ENCODE data around the gene PODXL2.
A peak's percentile ranks its signal among the peaks of the same experiment; 100 is the strongest.

Gene PODXL2

DNA sequence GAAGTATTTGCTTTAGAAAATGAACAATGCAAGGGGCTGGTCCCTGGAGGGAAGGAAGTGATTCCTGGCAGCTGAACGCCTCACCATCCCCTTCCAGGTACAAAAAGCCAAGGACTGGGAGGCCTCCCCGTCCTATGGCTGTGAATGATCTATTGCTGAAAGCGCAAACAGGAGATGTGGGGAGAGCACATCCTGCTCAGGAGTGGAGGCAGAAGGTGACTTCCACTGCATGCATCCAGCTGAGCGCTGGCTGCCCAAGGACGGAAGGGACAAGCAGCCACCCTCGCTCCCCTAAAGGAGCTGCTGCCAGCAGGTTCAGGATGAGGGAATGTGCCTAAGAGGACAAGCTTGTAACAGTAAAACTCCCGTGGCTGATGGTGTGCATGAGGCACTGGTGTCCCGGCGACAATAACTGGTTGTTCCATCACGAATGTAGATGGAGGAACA lies 85.2 kb downstream of the PODXL2 start:
- H3K27ac ChIP-seq, result peak overlapping the region in 4 of 21 experiments; percentile 17 to 80 (median 38)
- no peak overlapping the region for H3K4me3 ChIP-seq

DNA sequence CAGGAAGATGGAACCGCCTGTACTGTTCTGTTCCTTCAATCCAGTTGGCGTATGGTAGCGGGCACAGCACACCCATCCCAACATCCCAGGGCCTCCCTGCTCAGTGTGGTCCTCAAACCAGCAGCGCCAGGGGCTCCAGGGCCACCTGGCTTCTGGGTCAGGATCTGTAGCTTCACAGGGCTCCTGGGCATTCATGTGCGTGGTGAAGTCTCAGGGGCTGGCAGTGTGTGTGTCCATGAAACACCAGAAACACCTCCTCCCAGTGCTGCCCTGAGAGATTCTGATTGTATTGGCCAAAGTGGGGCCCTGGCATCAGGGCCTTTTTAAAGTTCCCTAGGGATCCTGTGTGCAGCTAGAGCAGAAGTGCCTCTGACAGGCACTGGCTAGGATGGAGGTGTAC lies 85.9 kb downstream of the PODXL2 start:
- Histone ChIP-seq H3K27ac (peak overlapping the region in 5 of 21 experiments; percentile 17 to 80 (median 44)), H3K4me3 (no peak overlapping the region)

DNA sequence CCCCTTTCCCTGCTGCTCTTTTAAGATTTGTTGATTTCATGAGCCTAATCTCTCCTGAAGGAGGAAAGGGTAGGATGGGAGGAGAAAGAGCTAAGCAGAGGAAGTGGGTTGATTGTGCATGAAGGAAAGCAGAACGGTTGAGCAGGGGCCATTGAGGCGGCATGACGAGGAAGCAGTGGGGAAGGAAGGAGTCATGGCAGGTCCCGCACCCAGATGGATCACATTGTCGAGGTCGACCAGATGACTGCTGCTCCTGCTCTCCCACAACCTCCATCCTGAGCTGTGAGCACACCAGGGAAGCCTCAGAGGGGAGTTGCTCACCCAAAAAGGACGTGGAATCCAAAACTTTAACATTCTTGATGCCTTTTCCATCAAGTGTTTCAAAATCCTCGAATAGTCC lies 86.5 kb downstream of the PODXL2 start:
- Histone ChIP-seq H3K4me3 (no peak overlapping the region), H3K27ac (peak overlapping the region in 2 of 21 experiments; percentile 48 to 80)

DNA sequence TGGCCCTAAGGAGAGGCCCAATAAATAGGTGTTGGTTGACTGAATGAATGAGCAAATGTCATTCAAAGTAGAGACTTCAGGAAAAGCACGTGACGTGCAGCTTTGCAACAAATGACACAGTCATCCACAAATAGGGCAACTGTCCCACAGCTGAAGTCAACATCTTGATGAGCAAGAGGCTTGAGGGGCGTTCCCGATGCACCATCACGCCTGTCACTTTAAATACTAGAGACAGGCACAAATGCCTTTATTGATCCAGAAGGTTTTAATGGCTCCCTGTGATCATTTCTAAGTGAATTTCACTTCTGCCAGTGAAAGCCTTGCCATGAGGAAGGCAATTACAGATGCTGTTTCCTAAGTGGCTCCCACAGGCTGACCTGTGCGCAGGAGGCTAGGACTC lies 87.4 kb downstream of the PODXL2 start:
- Histone ChIP-seq H3K27ac (no peak overlapping the region), H3K4me3 (no peak overlapping the region)

DNA sequence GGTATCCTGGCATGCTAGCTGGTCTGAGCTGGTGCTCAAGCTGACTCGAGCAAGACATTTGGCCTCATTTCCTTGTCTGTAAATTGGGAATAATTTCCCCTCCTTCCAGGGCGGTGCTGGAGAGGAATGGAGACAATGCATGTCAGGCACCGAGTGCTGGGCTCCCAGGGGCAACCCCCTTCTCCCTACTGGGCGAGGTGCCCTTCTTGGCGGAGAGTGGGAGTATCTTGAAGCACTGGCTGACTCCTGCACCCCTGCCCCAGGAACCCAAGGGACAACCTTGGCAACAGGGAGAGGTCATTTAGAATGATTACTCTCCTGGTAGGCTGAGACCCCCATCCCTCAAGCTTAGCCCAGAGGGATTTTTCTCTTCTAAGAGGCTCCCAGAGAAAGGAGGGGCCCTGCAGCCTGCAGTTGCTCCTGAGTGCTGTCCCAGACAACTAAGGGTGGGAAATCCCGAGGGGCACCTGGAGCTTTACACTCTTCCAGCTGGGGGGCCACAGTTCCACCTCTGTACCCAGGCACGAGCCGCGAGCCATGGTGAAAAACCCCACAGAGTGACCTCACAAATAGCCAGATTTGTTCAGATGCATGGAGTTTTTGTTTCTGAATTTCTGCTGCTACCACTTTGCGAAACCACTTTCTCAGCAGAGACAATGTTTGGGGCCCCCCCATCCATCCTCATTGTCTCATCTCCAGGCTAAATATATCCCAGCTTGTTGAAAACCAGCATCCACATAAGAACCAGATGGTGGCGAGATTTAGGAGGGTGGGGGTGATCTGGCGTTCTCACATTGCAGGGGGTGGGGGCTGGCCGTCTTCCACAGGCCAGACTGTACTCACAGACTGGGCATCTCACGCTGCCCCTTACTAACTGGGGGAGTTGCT lies 88.6 kb downstream of the PODXL2 start:
- H3K4me3 ChIP-seq, result no peak overlapping the region
- no peak overlapping the region for H3K27ac ChIP-seq

DNA sequence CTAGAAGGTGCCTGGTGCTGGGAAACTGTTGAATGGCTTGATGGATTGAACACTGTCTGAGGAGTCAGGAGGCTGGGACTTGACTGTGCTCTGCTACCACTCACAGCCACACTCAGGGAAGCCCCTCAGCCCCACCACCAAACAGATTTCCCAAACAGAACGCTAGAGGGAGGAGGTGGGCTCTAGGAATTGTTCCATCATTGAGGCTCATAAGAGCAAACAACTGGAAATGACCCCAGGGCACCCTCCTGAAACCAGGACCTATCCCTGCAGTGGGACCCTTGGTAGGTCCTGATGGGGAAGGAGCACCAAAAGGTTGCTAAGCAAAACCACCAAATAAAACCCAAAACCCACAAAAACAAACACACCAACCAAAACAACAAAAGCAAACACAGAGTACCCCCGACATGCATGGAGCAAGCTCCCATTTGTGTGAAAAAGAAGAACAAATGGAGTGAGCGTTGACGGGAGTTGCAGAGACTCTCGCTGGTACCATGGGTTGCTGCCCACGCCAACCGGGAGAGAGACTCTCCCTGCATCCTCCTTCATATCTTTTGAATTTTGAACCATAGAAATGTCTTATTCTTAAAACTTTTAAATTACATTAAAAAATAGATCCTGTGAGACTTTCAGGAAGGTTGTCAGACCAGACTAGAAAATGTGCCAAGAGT lies 89.4 kb downstream of the PODXL2 start:
- Histone ChIP-seq H3K4me3 (no peak overlapping the region), H3K27ac (peak overlapping the region in 1 of 21 experiments; percentile 23)

DNA sequence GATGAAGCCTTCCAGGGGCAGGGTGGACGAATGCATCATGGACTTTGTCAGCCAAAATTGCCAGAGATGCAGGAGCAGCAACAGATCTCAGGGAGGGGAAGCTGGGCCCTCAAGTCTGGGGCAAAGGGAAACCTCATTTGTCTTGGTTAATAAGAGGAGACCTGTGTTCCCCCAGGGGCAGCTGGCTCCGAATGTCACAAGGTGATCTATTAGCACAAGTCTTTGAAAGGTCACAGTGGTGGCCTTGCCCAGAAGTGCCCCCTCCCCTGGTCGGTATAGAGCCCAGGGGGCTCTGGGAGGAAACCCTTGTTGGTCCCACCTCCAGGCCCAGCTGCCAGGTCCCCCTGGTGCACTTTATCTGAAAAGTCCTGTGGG lies 89.9 kb downstream of the PODXL2 start:
- Histone ChIP-seq H3K4me3 (no peak overlapping the region), H3K27ac (no peak overlapping the region)

DNA sequence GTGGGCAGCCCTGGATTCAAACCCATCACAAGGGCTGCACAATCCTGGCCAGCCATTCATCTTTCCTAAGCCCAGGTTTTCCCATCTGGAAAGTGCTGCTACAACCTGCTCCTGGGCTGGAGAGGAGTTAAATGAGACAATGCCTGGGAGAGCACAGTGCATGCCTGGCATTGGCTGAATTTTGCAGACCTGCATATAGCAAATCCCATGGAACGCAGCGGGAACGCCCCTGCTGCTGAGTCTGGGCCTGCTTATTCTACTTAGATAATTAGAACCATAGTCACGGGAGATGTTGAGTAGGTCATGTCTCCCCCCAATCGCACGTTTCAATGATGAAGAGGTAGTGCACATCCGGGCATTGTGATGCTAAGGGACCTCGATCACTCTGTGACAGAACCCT lies 90.4 kb downstream of the PODXL2 start:
- no peak overlapping the region for H3K27ac ChIP-seq
- H3K4me3 ChIP-seq, result no peak overlapping the region

DNA sequence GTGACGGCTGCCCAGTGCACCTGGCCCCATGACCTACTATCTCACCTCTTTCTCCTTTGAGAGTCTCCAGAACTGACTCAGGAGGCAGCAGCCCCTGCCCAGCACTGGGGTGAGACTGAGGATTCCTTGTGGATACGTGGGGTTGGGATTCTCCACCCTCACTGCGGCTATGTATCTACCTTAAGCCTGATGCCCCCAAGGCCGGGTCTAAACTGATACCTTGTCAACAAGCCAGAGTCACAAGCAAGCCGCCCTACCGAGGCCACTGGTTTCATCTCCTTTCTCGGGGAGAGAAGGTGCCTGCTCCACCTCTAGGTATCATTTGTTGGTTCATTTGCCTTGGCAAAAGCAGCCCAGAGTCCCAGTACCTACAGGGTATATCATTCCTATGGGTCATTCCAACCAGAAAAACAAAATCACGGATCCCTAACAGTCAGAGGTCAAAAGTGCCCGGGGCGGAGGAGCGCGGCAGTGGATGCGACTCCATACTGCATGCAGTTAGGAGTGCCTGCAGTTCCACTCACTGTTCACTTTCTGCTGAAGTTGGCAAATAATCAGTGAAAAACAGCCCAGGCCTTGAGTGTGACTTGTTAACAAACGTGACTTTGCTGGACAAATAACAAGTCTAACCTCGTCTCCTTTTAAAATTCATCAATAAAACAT lies 91.3 kb downstream of the PODXL2 start:
- Histone ChIP-seq H3K4me3 (no peak overlapping the region), H3K27ac (no peak overlapping the region)

DNA sequence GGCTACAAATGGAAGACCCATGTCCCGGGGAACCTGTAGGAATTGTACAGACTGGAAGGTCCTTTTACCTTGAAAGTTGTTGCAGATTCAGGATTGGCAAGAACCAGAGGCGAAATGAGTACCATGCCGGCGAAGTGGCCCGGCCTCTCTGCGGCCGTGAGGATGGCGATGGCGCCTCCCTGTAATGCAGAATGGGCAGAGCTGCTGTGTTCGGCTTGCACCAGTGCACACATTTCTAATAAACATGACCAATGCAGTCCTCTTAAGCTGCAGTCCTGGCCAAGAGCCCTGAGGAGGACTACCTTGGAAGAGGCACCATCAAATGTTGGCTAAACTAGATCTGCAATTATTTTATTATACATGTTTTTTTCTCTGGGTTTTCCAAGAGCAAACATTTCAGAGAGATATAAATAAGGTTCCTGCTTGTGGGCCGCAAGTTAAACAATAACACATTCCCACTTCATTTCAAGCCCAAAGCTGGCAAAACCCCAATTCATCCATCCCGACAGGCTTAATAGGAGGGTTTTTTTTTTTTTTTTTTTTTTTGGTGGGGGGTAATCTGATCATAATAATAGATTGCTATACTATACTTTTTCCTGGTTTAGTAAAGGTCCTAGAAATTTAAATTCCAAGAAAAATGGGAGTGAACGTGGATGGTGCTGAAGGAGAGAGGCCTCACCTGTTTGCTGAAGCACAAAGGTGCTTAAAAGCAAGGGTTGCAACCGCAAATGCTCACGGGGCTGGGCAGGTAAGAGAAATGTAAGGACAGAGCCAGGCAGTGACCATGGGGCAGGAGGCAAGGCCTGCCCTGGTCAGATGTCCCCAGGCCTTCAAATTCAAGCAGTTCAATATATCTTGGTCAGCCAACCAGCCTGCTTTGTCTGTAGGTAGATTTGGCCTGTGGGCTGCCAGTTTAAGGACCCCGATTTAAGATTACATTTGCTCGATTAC lies 92.3 kb downstream of the PODXL2 start:
- Histone ChIP-seq H3K27ac (no peak overlapping the region), H3K4me3 (no peak overlapping the region)

DNA sequence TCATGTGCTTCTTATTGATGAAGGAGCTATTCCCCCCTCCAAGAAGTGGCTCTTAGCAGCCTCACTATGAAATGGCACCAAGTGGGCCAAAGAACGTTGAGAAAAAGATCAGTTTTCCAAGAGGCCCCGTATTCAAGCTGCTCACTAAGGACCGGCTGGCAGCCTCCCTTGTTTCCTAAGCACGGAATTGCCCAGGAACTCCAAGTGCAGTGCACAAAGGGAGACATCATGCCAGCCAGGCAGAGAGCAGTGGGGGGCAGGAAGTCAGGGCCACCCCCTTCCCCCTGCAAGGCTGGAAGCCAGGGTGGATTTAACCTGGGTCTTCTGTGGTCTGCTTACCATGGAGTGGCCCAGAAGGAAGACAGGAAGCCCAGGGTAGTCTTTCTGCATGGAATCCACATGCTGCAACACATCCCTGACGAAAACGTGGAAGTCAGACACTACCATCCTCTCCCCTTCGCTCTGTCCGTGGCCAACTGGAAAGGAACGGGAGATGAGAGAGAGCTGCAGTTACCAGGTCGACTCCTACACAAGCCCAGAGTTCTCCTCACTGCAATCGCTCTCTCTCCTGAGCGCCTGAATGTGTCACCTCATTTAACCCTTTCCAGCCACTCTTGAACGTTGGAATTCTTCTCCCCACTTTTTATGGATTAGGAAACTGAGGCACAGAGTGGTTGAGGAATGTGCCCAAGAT lies 93.3 kb downstream of the PODXL2 start:
- Histone ChIP-seq H3K4me3 (no peak overlapping the region), H3K27ac (peak overlapping the region in 3 of 21 experiments; percentile 28 to 37 (median 37))
